HG02798 (cell line): ENCODE data around the gene WDR33.

ENCODE experiments used
- ATAC-seq: cut with Tn5 transposase; IDR thresholded peaks from one replicate; pipeline ENCODE4 v1.9.1; 2021; ENCODE audit warnings: mild to moderate bottlenecking; ENCODE audit not compliant: unreplicated experiment, poor library complexity

Gene WDR33

GRCh38 chr2:127700527-127701192 lies 110.3 kb downstream of the WDR33 start:
- ATAC-seq, result peak; percentile 57

GRCh38 chr2:127698553-127699355 lies 112.2 kb downstream of the WDR33 start:
- no peak for ATAC-seq

- no peak for ATAC-seq
Measured at GRCh38 chr2:127697482-127698180, 113.3 kb downstream of the WDR33 start.

- ATAC-seq, result no peak
Measured at GRCh38 chr2:127695491-127696472, 115.2 kb downstream of the WDR33 start.

- no peak for ATAC-seq
Measured at GRCh38 chr2:127694986-127695385, 116.0 kb downstream of the WDR33 start.

GRCh38 chr2:127690696-127691095 lies 120.3 kb downstream of the WDR33 start:
- ATAC-seq, result no peak

GRCh38 chr2:127688405-127688804 lies 122.6 kb downstream of the WDR33 start:
- no peak for ATAC-seq

GRCh38 chr2:127685410-127686080 lies 125.4 kb downstream of the WDR33 start:
- no peak for ATAC-seq

- ATAC-seq, result no peak
Measured at GRCh38 chr2:127683757-127684156, 127.2 kb downstream of the WDR33 start.

GRCh38 chr2:127683056-127683455 lies 127.9 kb downstream of the WDR33 start:
- ATAC-seq, result no peak

GRCh38 chr2:127681976-127682857 lies 128.8 kb downstream of the WDR33 start:
- ATAC-seq, result no peak

GRCh38 chr2:127681288-127681804 lies 129.6 kb downstream of the WDR33 start:
- no peak for ATAC-seq

GRCh38 chr2:127680706-127681287 lies 130.2 kb downstream of the WDR33 start:
- no peak for ATAC-seq

- no peak for ATAC-seq
Measured at GRCh38 chr2:127679680-127680361, 131.2 kb downstream of the WDR33 start.

- no peak for ATAC-seq
Measured at GRCh38 chr2:127678991-127679390, 132.0 kb downstream of the WDR33 start.

GRCh38 chr2:127678531-127678930 lies 132.4 kb downstream of the WDR33 start:
- no peak for ATAC-seq

- no peak for ATAC-seq
Measured at GRCh38 chr2:127676906-127677305, 134.1 kb downstream of the WDR33 start.
